DOHH2 (cell line): ENCODE measurements around the gene DACT3.

Source experiments
- EZH2phosphoT487 ChIP-seq: fragments of 200-600 bp; sonication (generic); IDR thresholded peaks from 2 replicates; pipeline ENCODE4 v1.6.1; 2017; ENCODE audit warnings: borderline replicate concordance, mild to moderate bottlenecking, antibody characterized with exemption, low read length, moderate library complexity, mixed read lengths
- TF ChIP-seq, protein P1 (sequence below): fragments of 200-600 bp; sonication (generic); IDR thresholded peaks from one replicate; pipeline ENCODE4 v1.5.1; 2014; ENCODE audit warnings: antibody characterized with exemption, mild to moderate bottlenecking, low read depth, low read length; ENCODE audit not compliant: poor library complexity, severe bottlenecking

DNA sequence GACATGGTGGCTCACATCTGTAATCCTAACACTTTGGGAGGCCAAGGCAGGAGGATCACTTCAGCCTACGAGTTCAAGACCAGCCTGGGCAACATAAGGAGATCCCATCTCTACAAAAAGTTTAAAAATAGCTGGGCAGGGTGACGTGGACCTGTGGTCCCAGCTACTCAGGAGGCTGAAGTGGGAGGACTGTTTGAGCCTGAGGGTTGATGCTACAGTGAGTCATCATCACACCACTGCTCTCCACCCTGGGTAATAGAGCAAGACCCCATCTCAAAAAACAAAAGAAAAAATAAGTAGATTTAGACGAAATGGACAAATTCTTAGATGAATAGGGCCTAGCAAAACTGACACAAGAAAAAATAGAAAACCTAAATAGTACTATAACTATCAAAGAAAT, 14.6 kb downstream of the DACT3 start:
- TF ChIP-seq, protein P1, sequence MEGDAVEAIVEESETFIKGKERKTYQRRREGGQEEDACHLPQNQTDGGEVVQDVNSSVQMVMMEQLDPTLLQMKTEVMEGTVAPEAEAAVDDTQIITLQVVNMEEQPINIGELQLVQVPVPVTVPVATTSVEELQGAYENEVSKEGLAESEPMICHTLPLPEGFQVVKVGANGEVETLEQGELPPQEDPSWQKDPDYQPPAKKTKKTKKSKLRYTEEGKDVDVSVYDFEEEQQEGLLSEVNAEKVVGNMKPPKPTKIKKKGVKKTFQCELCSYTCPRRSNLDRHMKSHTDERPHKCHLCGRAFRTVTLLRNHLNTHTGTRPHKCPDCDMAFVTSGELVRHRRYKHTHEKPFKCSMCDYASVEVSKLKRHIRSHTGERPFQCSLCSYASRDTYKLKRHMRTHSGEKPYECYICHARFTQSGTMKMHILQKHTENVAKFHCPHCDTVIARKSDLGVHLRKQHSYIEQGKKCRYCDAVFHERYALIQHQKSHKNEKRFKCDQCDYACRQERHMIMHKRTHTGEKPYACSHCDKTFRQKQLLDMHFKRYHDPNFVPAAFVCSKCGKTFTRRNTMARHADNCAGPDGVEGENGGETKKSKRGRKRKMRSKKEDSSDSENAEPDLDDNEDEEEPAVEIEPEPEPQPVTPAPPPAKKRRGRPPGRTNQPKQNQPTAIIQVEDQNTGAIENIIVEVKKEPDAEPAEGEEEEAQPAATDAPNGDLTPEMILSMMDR: no peak
- no peak for TF ChIP-seq EZH2phosphoT487
